HepG2 (cell line): ENCODE data around the gene HABP2. TPM values are rescaled to one million over a fixed set of nuclear protein-coding genes. Genes with fewer than 3 reads are reported as not detected.

ENCODE experiments used
- ATAC-seq: fragments of 200-7000 bp; cut with Tn5 transposase; 3 replicates; pipeline ENCODE4 v1.9.1; 2020; ENCODE audit warnings: mild to moderate bottlenecking, moderate library complexity
- BruUV-seq: library from RNA; stranded (reverse); fragments of 400-500 nt; replicated peaks from 2 replicates; lab custom pipeline; 2021; lab: Mats Ljungman, UMichigan
- CTCF ChIA-PET: fragments of 300-600 bp; formaldehyde crosslinking; extraction: SDS; loops from one replicate; lab custom pipeline; 2021; ENCODE audit warnings: low total read pairs, inconsistent platforms, low intra/inter-chr PET ratio; lab: Yijun Ruan, JAX
- POLR2A ChIA-PET: fragments of 350-600 bp; sonication (Branson Sonifier 250); formaldehyde crosslinking; loops from one replicate; lab custom pipeline; 2020; ENCODE audit warnings: antibody characterized with exemption, inconsistent platforms; lab: Yijun Ruan, JAX
- DNase-seq: peaks from one replicate; pipeline ENCODE4 v3.0.0-alpha.2; 2015; ENCODE audit warnings: low spot score
- FAIRE-seq: peaks from 3 replicates; lab custom pipeline; 2011; peaks lifted over from hg19 to GRCh38; lab: Jason Lieb, UNC
- H2AFZ ChIP-seq: one replicate; pipeline ENCODE4 v1.6.1; 2011; ENCODE audit warnings: low read length, inconsistent platforms
- H3K27ac ChIP-seq: fragments of 300-600 bp; 3 replicates; pipeline ENCODE4 v1.8.0; 2011; ENCODE audit warnings: mixed run types, mild to moderate bottlenecking, mixed read lengths, low read length, inconsistent platforms; ENCODE audit not compliant: insufficient read depth; ENCODE audit errors: extremely low read length
- H3K27me3 ChIP-seq, 2 experiments: fragments of 200-600 bp in 1 of 2; 2 replicates in 1 of 2; 3 replicates in 1 of 2; pipeline versions ENCODE4 v1.6.0 to v1.8.0; 2011; ENCODE audit warnings: low read length in 2 of 2, mild to moderate bottlenecking in 2 of 2, moderate library complexity in 2 of 2, inconsistent platforms in 1 of 2; ENCODE audit not compliant: insufficient read depth in 2 of 2, control insufficient read depth in 1 of 2
- H3K36me3 ChIP-seq, 2 experiments: fragments of 200-600 bp in 1 of 2; replicated peaks in 1 of 2; 2 replicates in 1 of 2; 3 replicates in 1 of 2; pipeline versions ENCODE4 v1.5.1 to v1.8.0; 2011; ENCODE audit warnings: low read length in 2 of 2, inconsistent platforms in 1 of 2; ENCODE audit not compliant: insufficient read depth in 2 of 2, control insufficient read depth in 1 of 2
- H3K4me1 ChIP-seq: 2 replicates; pipeline ENCODE4 v1.5.1; 2012; ENCODE audit warnings: low read length, inconsistent platforms; ENCODE audit not compliant: insufficient read depth
- H3K4me2 ChIP-seq: 2 replicates; pipeline ENCODE4 v1.6.0; 2011; ENCODE audit warnings: low read depth, low read length, inconsistent platforms
- H3K4me3 ChIP-seq, 3 experiments: fragments of 200-600 bp in 1 of 3; sonication (generic), shearing (Covaris generic) in 1 of 3; replicated peaks in 1 of 3; 2 replicates each; pipeline ENCODE4 v1.5.1; 2011 to 2016; ENCODE audit warnings: low read length in 3 of 3, inconsistent platforms in 2 of 3, low read depth in 2 of 3, mild to moderate bottlenecking in 2 of 3, control low read depth in 1 of 3, mixed read lengths in 1 of 3; ENCODE audit not compliant: insufficient read depth in 1 of 3
- H3K79me2 ChIP-seq: one replicate; pipeline ENCODE4 v1.6.1; 2011; ENCODE audit warnings: low read length, inconsistent platforms; ENCODE audit not compliant: insufficient read depth
- H3K9ac ChIP-seq: 2 replicates; pipeline ENCODE4 v1.6.0; 2011; ENCODE audit warnings: mild to moderate bottlenecking, low read depth, low read length, inconsistent platforms; ENCODE audit not compliant: insufficient read depth
- H3K9me3 ChIP-seq: 2 replicates; pipeline ENCODE4 v1.5.1; 2012; ENCODE audit warnings: mild to moderate bottlenecking, low read length
- H4K20me1 ChIP-seq: 2 replicates; pipeline ENCODE4 v1.6.0; 2011; ENCODE audit warnings: inconsistent platforms, mild to moderate bottlenecking, low read length, moderate library complexity; ENCODE audit not compliant: insufficient read depth
- AKAP8 ChIP-seq: sonication (generic); formaldehyde crosslinking; IDR thresholded peaks from 2 replicates; pipeline ENCODE4 v1.5.1; 2020; ENCODE audit warnings: mild to moderate bottlenecking, missing genetic modification reagents
- BORCS8-MEF2B ChIP-seq: sonication (generic); formaldehyde crosslinking; IDR thresholded peaks from 2 replicates; pipeline ENCODE4 v1.8.0; 2022; ENCODE audit warnings: mild to moderate bottlenecking, missing genetic modification reagents
- ELF4 ChIP-seq: sonication (generic); formaldehyde crosslinking; IDR thresholded peaks from 2 replicates; pipeline ENCODE4 v1.5.0; 2020; ENCODE audit warnings: missing genetic modification reagents, mild to moderate bottlenecking, moderate library complexity, borderline replicate concordance
- GPN1 ChIP-seq: sonication (generic); formaldehyde crosslinking; IDR thresholded peaks from 2 replicates; pipeline ENCODE4 v1.5.1; 2020; ENCODE audit warnings: missing genetic modification reagents, borderline replicate concordance
- RXRA ChIP-seq: sonication (generic); formaldehyde crosslinking; IDR thresholded peaks from 2 replicates; pipeline ENCODE4 v1.5.1; 2020; ENCODE audit warnings: missing genetic modification reagents
- SRF ChIP-seq: IDR thresholded peaks from 2 replicates; pipeline ENCODE4 v1.6.1; 2011; ENCODE audit warnings: mild to moderate bottlenecking, low read depth, low read length, moderate library complexity
- ZNF34 ChIP-seq: sonication (generic); formaldehyde crosslinking; IDR thresholded peaks from 2 replicates; pipeline ENCODE4 v1.4.0; 2020; ENCODE audit warnings: mild to moderate bottlenecking, missing genetic modification reagents, borderline replicate concordance
- WGBS: methylation state at CpG from one replicate; pipeline ENCODE4 v1.1.6; 2017; ENCODE audit warnings: low lambda C conversion rate; 5-methylcytosine and 5-hydroxymethylcytosine counted together
- in situ Hi-C: cut with HindIII; loops from 2 replicates; pipeline ENCODE4 v1.10.0; 2017; ENCODE audit warnings: low pct_unique_long_range_greater_than_20kb; ENCODE audit not compliant: extremely low pct_ligation_motif_present
- intact Hi-C: fragments of 100-400 bp; cut with micrococcal nuclease; formaldehyde crosslinking; loops from one replicate; pipeline ENCODE4 v1.10.0; 2022; ENCODE audit not compliant: unreplicated experiment
- polyA plus RNA-seq, 8 experiments: library from polyadenylated mRNA; depleted of rRNA in 3 of 8; stranded (reverse) in 7 of 8; unstranded in 1 of 8; fragments of >200 nt; fragmentation: Illumina TruSeq in 4 of 8; extraction: Trizol in 4 of 8; gene quantifications; 2 replicates each; pipeline versions ENCODE4 v1.2.1 to v1.2.3, GENCODE V29; 2011 to 2016; ENCODE audit warnings: low read depth in 4 of 8, missing spikeins in 1 of 8, mixed read lengths in 1 of 8; ENCODE audit not compliant: insufficient read depth in 1 of 8
- total RNA-seq, 5 experiments: library from RNA; depleted of rRNA; stranded (reverse); fragments of >200 nt; fragmentation: Illumina TruSeq; extraction: Trizol; gene quantifications; 2 replicates each; pipeline ENCODE4 v1.2.3, GENCODE V29; 2016; ENCODE audit warnings: low read depth in 1 of 5
- TF ChIP-seq, protein P1 (sequence below), 2 experiments: sonication (generic) in 1 of 2; formaldehyde crosslinking in 1 of 2; IDR thresholded peaks; 2 replicates each; pipeline versions ENCODE4 v1.4.0 to v1.6.1; 2018 to 2020; ENCODE audit warnings: missing genetic modification reagents in 2 of 2, borderline replicate concordance in 1 of 2, low read depth in 1 of 2, mild to moderate bottlenecking in 1 of 2, missing biosample characterization in 1 of 2
- TF ChIP-seq, protein P2 (sequence below): sonication (generic); formaldehyde crosslinking; IDR thresholded peaks from 2 replicates; pipeline ENCODE4 v1.4.0; 2020; ENCODE audit warnings: mild to moderate bottlenecking, missing genetic modification reagents
- TF ChIP-seq, protein P3 (sequence below): IDR thresholded peaks from 2 replicates; pipeline ENCODE4 v1.6.1; 2016; ENCODE audit warnings: low read depth, missing genetic modification reagents, missing compliant biosample characterization

HABP2 gene
- total and polyA plus RNA-seq, 2 of the 13 experiments (the other 11 are each of a cell fraction or from before 2014, with no cell fraction given) = 0.12 to 0.13 TPM

- no peak for DNase-seq
- no peak overlapping the region for H3K9ac ChIP-seq
- BruUV-seq = no TSS peak
- no peak overlapping the region for H3K27ac ChIP-seq
- no peaks in the 10 kb centered on the region for H3K79me2 ChIP-seq
- H2AFZ ChIP-seq = no peak overlapping the region
- WGBS = 38% methylated on average over 8 of the region's 8 CpGs
- H3K9me3 ChIP-seq = no peaks in the 10 kb centered on the region
- no peaks in the 10 kb centered on the region for H3K36me3 ChIP-seq
- peaks cover 0 to 38% of the 10 kb centered on the region in 2 experiments; a peak in 2 of 5 replicates for H3K27me3 ChIP-seq
- no peaks in the 10 kb centered on the region for H3K4me1 ChIP-seq
- intact Hi-C loops = no loop called here
- H3K4me2 ChIP-seq = no peak overlapping the region
- TF ChIP-seq AKAP8 = no peak
- TF ChIP-seq, all 625 proteins: peak for 0
- FAIRE-seq (no peak), ATAC-seq (no peak)
- in situ Hi-C loops = no loop called here
- Histone ChIP-seq H3K4me3 (no peak overlapping the region), H4K20me1 (no peaks in the 10 kb centered on the region)
- CTCF ChIA-PET = no interaction called here
- POLR2A ChIA-PET = no interaction called here
Observed at GRCh38 chr10:113620511-113620910, 67.7 kb downstream of the HABP2 start.

- ChIA-PET CTCF (no interaction called here), POLR2A (no interaction called here)
- in situ Hi-C loops = no loop called here
- no TSS peak for BruUV-seq
- H3K27me3 ChIP-seq = peaks cover 2 to 39% of the 10 kb centered on the region in 2 experiments; a peak in 3 of 5 replicates
- WGBS = 56% methylated on average over 5 of the region's 9 CpGs
- FAIRE-seq (no peak), DNase-seq (no peak), ATAC-seq (no peak)
- no peak overlapping the region for H3K9ac ChIP-seq
- H3K9me3 ChIP-seq = no peaks in the 10 kb centered on the region
- no peaks in the 10 kb centered on the region for H3K79me2 ChIP-seq
- H4K20me1 ChIP-seq = no peaks in the 10 kb centered on the region
- H3K4me2 ChIP-seq = no peak overlapping the region
- intact Hi-C loops = no loop called here
- H3K4me1 ChIP-seq = no peaks in the 10 kb centered on the region
- no peaks in the 10 kb centered on the region for H3K36me3 ChIP-seq
- no peak overlapping the region for H2AFZ ChIP-seq
- no peak overlapping the region for H3K27ac ChIP-seq
- no peak overlapping the region for H3K4me3 ChIP-seq
- TF ChIP-seq, protein P1, sequence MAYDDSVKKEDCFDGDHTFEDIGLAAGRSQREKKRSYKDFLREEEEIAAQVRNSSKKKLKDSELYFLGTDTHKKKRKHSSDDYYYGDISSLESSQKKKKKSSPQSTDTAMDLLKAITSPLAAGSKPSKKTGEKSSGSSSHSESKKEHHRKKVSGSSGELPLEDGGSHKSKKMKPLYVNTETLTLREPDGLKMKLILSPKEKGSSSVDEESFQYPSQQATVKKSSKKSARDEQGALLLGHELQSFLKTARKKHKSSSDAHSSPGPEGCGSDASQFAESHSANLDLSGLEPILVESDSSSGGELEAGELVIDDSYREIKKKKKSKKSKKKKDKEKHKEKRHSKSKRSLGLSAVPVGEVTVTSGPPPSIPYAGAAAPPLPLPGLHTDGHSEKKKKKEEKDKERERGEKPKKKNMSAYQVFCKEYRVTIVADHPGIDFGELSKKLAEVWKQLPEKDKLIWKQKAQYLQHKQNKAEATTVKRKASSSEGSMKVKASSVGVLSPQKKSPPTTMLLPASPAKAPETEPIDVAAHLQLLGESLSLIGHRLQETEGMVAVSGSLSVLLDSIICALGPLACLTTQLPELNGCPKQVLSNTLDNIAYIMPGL (CRISPR knock-in tag; IDR thresholded peaks at IDR 0.05; ENCODE audit: borderline replicate concordance in 1 of 2, low read depth in 1 of 2) = no peak
- no peak for TF ChIP-seq RXRA (CRISPR knock-in tag)
- TF ChIP-seq, protein P2, sequence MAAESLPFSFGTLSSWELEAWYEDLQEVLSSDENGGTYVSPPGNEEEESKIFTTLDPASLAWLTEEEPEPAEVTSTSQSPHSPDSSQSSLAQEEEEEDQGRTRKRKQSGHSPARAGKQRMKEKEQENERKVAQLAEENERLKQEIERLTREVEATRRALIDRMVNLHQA (CRISPR knock-in tag) = no peak
- TF ChIP-seq ELF4 = no peak
- TF ChIP-seq ZNF34 (CRISPR knock-in tag) = no peak
- TF ChIP-seq, protein P3, sequence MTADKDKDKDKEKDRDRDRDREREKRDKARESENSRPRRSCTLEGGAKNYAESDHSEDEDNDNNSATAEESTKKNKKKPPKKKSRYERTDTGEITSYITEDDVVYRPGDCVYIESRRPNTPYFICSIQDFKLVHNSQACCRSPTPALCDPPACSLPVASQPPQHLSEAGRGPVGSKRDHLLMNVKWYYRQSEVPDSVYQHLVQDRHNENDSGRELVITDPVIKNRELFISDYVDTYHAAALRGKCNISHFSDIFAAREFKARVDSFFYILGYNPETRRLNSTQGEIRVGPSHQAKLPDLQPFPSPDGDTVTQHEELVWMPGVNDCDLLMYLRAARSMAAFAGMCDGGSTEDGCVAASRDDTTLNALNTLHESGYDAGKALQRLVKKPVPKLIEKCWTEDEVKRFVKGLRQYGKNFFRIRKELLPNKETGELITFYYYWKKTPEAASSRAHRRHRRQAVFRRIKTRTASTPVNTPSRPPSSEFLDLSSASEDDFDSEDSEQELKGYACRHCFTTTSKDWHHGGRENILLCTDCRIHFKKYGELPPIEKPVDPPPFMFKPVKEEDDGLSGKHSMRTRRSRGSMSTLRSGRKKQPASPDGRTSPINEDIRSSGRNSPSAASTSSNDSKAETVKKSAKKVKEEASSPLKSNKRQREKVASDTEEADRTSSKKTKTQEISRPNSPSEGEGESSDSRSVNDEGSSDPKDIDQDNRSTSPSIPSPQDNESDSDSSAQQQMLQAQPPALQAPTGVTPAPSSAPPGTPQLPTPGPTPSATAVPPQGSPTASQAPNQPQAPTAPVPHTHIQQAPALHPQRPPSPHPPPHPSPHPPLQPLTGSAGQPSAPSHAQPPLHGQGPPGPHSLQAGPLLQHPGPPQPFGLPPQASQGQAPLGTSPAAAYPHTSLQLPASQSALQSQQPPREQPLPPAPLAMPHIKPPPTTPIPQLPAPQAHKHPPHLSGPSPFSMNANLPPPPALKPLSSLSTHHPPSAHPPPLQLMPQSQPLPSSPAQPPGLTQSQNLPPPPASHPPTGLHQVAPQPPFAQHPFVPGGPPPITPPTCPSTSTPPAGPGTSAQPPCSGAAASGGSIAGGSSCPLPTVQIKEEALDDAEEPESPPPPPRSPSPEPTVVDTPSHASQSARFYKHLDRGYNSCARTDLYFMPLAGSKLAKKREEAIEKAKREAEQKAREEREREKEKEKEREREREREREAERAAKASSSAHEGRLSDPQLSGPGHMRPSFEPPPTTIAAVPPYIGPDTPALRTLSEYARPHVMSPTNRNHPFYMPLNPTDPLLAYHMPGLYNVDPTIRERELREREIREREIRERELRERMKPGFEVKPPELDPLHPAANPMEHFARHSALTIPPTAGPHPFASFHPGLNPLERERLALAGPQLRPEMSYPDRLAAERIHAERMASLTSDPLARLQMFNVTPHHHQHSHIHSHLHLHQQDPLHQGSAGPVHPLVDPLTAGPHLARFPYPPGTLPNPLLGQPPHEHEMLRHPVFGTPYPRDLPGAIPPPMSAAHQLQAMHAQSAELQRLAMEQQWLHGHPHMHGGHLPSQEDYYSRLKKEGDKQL = no peak
- no peak for TF ChIP-seq SRF
- no peak for TF ChIP-seq GPN1
- no peak for TF ChIP-seq BORCS8-MEF2B (CRISPR knock-in tag)
Observed at GRCh38 chr10:113620936-113621335, 68.1 kb downstream of the HABP2 start.
